Gastroesophageal sphincter (tissue), 4 donors: ENCODE measurements around the gene RNF227. TPM values are rescaled to one million over a fixed set of nuclear protein-coding genes. Genes with fewer than 3 reads are reported as not detected.
A peak's percentile ranks its signal among the peaks of the same experiment; 100 is the strongest.
"Not testable (repeated sequence)": the region's sequence is repeated elsewhere in the genome, so short reads cannot be mapped to it uniquely, and the experiment has no call there.

Experiments
- ATAC-seq: fragments of 150-250 bp; one replicate; pipeline ENCODE4 v1.9.1; 2016; ENCODE audit warnings: mild to moderate bottlenecking, moderate library complexity
- H3K27ac ChIP-seq, 4 donors: fragments of 200-600 bp; sonication (generic) in 3 of 4; 1 replicate in 3 of 4; 2 replicates in 1 of 4; pipeline ENCODE4 v1.5.1; 2016 to 2019
- H3K27me3 ChIP-seq: fragments of 200-600 bp; sonication (generic); one replicate; pipeline ENCODE4 v1.5.1; 2019
- H3K36me3 ChIP-seq, 2 donors: fragments of 200-600 bp; sonication (generic); one replicate each; pipeline ENCODE4 v1.5.1; 2019; ENCODE audit warnings: control low read depth in 1 of 2
- H3K4me1 ChIP-seq, 3 donors: fragments of 200-600 bp; sonication (generic); 1 replicate in 2 of 3; 2 replicates in 1 of 3; pipeline ENCODE4 v1.5.1; 2016 to 2019; ENCODE audit warnings: control low read depth in 2 of 3
- H3K4me3 ChIP-seq, 2 donors: fragments of 200-600 bp; sonication (generic); one replicate each; pipeline ENCODE4 v1.5.1; 2019; ENCODE audit warnings: mild to moderate bottlenecking in 1 of 2, moderate library complexity in 1 of 2
- H3K9me3 ChIP-seq, 3 donors: fragments of 200-600 bp; sonication (generic); one replicate each; pipeline ENCODE4 v1.5.1; 2017 to 2019; ENCODE audit warnings: control low read depth in 2 of 3
- CTCF ChIP-seq, 4 experiments: fragments of 200-600 bp in 2 of 4; fragments of 450-650 bp in 2 of 4; sonication (generic) in 1 of 4; IDR thresholded peaks; one replicate each; pipeline ENCODE4 v1.5.1; 2017 to 2019; ENCODE audit warnings: antibody characterized with exemption in 4 of 4, mild to moderate bottlenecking in 2 of 4, moderate library complexity in 2 of 4
- EP300 ChIP-seq: sonication (generic); formaldehyde crosslinking; IDR thresholded peaks from one replicate; pipeline ENCODE4 v1.6.1; 2017; ENCODE audit warnings: antibody characterized with exemption, mild to moderate bottlenecking
- POLR2A ChIP-seq, 2 donors: fragments of 450-650 bp; IDR thresholded peaks; one replicate each; pipeline ENCODE4 v1.6.1; 2017; ENCODE audit warnings: antibody characterized with exemption in 2 of 2, mild to moderate bottlenecking in 2 of 2, moderate library complexity in 1 of 2
- POLR2AphosphoS5 ChIP-seq: sonication (generic); formaldehyde crosslinking; IDR thresholded peaks from one replicate; pipeline ENCODE4 v1.6.1; 2017; ENCODE audit warnings: antibody characterized with exemption
- WGBS, 2 donors: methylation state at CpG; one replicate each; pipeline ENCODE4 v1.1.5; 2018; ENCODE audit warnings: low coverage in 1 of 2; 5-methylcytosine and 5-hydroxymethylcytosine counted together
- total RNA-seq, 4 donors: library from RNA; depleted of rRNA; stranded (reverse); fragments of >200 nt; gene quantifications; one replicate each; pipeline ENCODE4 v1.1.0, GENCODE V29; 2016

RNF227 gene
- total RNA-seq, 4 donors from 2014 or later: 1.6 to 5.4 (median 2.1) TPM

GRCh38 chr17:7955414-7956227 is 39.5 kb upstream of the RNF227 start:
- Histone ChIP-seq H3K4me1 (peaks cover 0 to 31% (median 0%) of the 10 kb centered on the region in 3 donors), H3K4me3 (no peak overlapping the region), H3K36me3 (no peaks in the 10 kb centered on the region), H3K9me3 (no peaks in the 10 kb centered on the region), H3K27me3 (peaks cover 2% of the 10 kb centered on the region), H3K27ac (peak overlapping the region in 2 of 4 donors; percentile 39 to 68)
- ATAC-seq: no peak
- WGBS, 2 donors: 58 to 63% methylated on average over 12 to 13 of the region's 13 CpGs
- TF ChIP-seq POLR2AphosphoS5 (no peak), CTCF (IDR thresholded peaks at IDR 0.05) (no peak), EP300 (no peak), POLR2A (IDR thresholded peaks at IDR 0.05) (no peak)

GRCh38 chr17:7953266-7953665 is 37.2 kb upstream of the RNF227 start:
- ATAC-seq, H3K4me3 ChIP-seq, H3K27me3 ChIP-seq, H3K27ac ChIP-seq, H3K9me3 ChIP-seq: not testable (repeated sequence)
- Histone ChIP-seq H3K36me3 (peaks cover 0 to 13% of the 10 kb centered on the region in 2 donors), H3K4me1 (peaks cover 0 to 31% (median 0%) of the 10 kb centered on the region in 3 donors)
- 90% methylated on average over 9 of the region's 13 CpGs; no CpG with 5 or more reads in 1 of the 2 donors for WGBS, 2 donors

GRCh38 chr17:7951143-7951792 is 35.2 kb upstream of the RNF227 start:
- peaks cover 0 to 33% of the 10 kb centered on the region in 2 donors for H3K36me3 ChIP-seq
- TF ChIP-seq POLR2A (IDR thresholded peaks at IDR 0.05) (no peak), EP300 (no peak), POLR2AphosphoS5 (no peak), CTCF (IDR thresholded peaks at IDR 0.05) (no peak)
- no peaks in the 10 kb centered on the region for H3K9me3 ChIP-seq
- ATAC-seq: no peak
- peak overlapping the region; percentile 35 to 70 (median 59) for H3K27ac ChIP-seq
- H3K4me3 ChIP-seq: no peak overlapping the region
- peaks cover 0 to 25% (median 0%) of the 10 kb centered on the region in 3 donors for H3K4me1 ChIP-seq
- H3K27me3 ChIP-seq: no peaks in the 10 kb centered on the region
- 60 to 65% methylated on average over 4 to 5 of the region's 5 CpGs for WGBS, 2 donors

GRCh38 chr17:7950578-7950977 is 34.5 kb upstream of the RNF227 start:
- H3K4me3 ChIP-seq: no peak overlapping the region
- H3K27me3 ChIP-seq: no peaks in the 10 kb centered on the region
- no peak for TF ChIP-seq POLR2AphosphoS5
- TF ChIP-seq EP300: no peak
- TF ChIP-seq CTCF (IDR thresholded peaks at IDR 0.05): no peak
- TF ChIP-seq POLR2A (IDR thresholded peaks at IDR 0.05): no peak
- 54 to 100% methylated on average over 1 to 2 of the region's 3 CpGs for WGBS, 2 donors
- peaks cover 0 to 19% (median 0%) of the 10 kb centered on the region in 3 donors for H3K4me1 ChIP-seq
- no peaks in the 10 kb centered on the region for H3K9me3 ChIP-seq
- ATAC-seq: no peak
- H3K27ac ChIP-seq: peak overlapping the region in 1 of 4 donors; percentile 69
- peaks cover 0 to 40% of the 10 kb centered on the region in 2 donors for H3K36me3 ChIP-seq

GRCh38 chr17:7947651-7948050 is 31.6 kb upstream of the RNF227 start:
- H3K36me3 ChIP-seq: peaks cover 0 to 67% of the 10 kb centered on the region in 2 donors
- no peaks in the 10 kb centered on the region for H3K27me3 ChIP-seq
- H3K4me3 ChIP-seq: no peak overlapping the region
- peaks cover 0 to 17% (median 0%) of the 10 kb centered on the region in 3 donors for H3K4me1 ChIP-seq
- no peaks in the 10 kb centered on the region for H3K9me3 ChIP-seq
- ATAC-seq: no peak
- WGBS, 2 donors: 50 to 88% methylated on average over 1 to 5 of the region's 5 CpGs
- H3K27ac ChIP-seq: no peak overlapping the region
- TF ChIP-seq POLR2AphosphoS5 (no peak), POLR2A (IDR thresholded peaks at IDR 0.05) (no peak), CTCF (IDR thresholded peaks at IDR 0.05) (no peak), EP300 (no peak)
